ENCODE data around the gene CFAP20DC. TPM values are rescaled to one million over a fixed set of nuclear protein-coding genes. Genes with fewer than 3 reads are reported as not detected.
A peak's percentile ranks its signal among the peaks of the same experiment; 100 is the strongest.

CFAP20DC gene
- total RNA-seq, 1 donor from 2014 or later, result 5.1 TPM

DNA sequence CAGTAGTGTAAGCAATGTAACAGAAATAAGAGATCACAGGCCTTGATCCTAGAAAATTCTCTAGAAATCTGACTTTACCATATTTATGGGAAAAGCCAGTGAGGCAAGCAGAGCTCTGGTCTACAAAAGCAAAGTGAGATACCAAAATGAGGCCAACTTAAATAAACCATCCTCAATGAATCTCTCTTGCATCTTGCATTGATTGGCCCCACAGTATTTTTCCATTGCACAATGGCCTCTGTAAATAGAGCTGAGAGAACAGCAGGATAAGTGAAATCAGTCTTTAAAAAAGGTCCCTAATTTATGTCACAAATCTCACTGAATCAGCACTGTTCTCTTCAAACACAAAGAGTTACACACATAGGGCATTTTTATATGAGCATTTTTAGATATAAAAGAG, 8.9 kb downstream of the CFAP20DC start:
- no peak for DNase-seq (ENCODE audit: low read depth)
- TF ChIP-seq, protein P1, sequence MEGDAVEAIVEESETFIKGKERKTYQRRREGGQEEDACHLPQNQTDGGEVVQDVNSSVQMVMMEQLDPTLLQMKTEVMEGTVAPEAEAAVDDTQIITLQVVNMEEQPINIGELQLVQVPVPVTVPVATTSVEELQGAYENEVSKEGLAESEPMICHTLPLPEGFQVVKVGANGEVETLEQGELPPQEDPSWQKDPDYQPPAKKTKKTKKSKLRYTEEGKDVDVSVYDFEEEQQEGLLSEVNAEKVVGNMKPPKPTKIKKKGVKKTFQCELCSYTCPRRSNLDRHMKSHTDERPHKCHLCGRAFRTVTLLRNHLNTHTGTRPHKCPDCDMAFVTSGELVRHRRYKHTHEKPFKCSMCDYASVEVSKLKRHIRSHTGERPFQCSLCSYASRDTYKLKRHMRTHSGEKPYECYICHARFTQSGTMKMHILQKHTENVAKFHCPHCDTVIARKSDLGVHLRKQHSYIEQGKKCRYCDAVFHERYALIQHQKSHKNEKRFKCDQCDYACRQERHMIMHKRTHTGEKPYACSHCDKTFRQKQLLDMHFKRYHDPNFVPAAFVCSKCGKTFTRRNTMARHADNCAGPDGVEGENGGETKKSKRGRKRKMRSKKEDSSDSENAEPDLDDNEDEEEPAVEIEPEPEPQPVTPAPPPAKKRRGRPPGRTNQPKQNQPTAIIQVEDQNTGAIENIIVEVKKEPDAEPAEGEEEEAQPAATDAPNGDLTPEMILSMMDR (conservative IDR thresholded peaks at IDR 0.05; ENCODE audit: low read depth, low read length), result no peak
- no peak overlapping the region for H3K4me3 ChIP-seq (ENCODE audit: low read depth, low read length)

DNA sequence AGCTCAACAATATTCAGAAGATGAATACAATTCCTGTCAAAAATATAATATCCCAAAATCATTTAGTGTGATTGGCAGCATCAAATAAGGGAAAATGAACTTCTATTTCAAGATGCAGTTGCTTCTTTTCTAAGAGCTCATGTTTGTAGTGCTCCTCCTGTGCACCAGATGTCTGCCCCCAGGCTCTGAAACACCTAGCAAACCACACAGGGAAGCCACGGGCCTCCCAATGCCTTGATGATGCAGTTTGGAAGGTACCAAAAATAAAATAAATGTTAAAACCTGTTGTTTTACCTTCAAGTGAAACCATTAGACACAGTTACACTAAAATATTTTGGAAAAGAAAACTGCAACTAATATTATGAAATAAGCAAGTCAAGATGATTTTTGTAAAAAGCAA, 22.2 kb downstream of the CFAP20DC start:
- H3K4me3 ChIP-seq (ENCODE audit: low read depth, low read length), result no peak overlapping the region
- TF ChIP-seq, protein P1 (conservative IDR thresholded peaks at IDR 0.05; ENCODE audit: low read depth, low read length), result no peak
- no peak for DNase-seq (ENCODE audit: low read depth)

DNA sequence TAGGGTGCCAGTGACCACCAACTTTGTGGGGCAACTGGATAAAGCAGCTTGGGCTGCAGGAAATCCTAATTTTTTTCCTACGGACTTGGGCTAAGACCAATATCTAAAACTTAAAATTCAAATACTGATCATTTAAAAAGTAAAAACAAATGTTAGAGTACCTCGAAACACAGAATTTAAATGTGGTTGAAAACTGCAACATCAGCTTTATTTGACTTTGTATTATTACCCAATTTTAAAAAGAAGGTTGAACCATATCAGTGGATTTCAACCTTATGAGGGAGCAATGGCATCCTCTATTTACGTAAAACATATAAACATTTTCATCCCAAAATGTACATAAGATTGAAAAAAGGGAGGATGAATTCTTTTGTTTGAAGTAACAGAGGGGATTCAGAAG, 26.2 kb downstream of the CFAP20DC start:
- H3K4me3 ChIP-seq (ENCODE audit: low read depth, low read length), result no peak overlapping the region
- DNase-seq (ENCODE audit: low read depth), result no peak
- TF ChIP-seq, protein P1 (conservative IDR thresholded peaks at IDR 0.05; ENCODE audit: low read depth, low read length), result no peak

DNA sequence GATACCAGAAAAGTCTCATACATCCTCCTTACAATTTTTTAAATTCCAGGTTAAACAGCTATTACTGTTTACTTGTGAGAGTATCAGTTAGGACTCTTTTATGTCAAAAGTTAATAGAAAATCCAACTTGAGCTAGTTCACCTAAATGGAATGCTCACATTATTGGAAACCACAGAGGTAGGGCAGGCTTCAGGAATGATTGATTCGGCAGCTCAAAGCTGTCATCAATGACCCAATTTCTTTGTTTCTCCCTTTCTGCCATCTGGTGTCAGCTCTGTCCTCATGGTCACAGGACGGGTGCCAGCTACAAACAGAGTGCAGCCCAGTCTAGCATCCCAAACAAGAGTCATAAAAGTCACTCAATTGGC, 32.2 kb downstream of the CFAP20DC start:
- TF ChIP-seq, protein P1 (conservative IDR thresholded peaks at IDR 0.05; ENCODE audit: low read depth, low read length), result peak; percentile 45
- H3K4me3 ChIP-seq (ENCODE audit: low read depth, low read length), result peak overlapping the region; percentile 27
- DNase-seq (ENCODE audit: low read depth), result peak; percentile 96

DNA sequence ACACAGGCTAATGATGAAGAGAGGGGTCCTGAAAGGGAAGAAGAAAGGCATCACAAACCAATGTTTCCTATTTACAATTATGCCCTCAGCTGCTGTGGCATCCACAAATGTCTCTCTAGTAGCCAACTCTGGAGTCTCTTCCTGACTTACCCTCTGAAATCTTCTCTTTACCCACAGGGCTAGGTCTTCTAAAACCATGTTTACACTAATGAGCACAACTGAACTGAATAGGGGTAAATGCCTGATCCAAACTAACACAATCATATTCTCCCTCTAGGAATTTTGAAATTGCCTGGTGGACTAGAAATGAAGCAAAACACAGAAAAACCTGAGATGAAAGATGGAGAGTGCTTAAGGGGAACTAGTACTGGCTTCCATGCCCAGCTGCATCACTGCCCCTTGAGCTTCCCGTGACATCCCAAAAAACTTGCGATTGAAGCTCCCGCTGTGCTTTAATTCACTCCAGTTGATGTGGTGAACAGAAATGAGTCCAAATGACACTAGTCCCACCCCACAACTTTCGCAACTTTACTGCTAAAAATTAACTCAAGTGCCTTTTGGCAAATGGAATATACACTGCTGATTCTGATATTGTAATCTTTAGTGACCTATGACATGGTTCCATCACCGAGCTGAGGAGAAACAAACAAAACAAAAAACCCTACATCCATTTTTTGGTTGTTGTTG, 32.8 kb downstream of the CFAP20DC start:
- DNase-seq (ENCODE audit: low read depth), result peak; percentile 93
- peak overlapping the region; percentile 27 for H3K4me3 ChIP-seq (ENCODE audit: low read depth, low read length)
- TF ChIP-seq, protein P1 (conservative IDR thresholded peaks at IDR 0.05; ENCODE audit: low read depth, low read length), result no peak

DNA sequence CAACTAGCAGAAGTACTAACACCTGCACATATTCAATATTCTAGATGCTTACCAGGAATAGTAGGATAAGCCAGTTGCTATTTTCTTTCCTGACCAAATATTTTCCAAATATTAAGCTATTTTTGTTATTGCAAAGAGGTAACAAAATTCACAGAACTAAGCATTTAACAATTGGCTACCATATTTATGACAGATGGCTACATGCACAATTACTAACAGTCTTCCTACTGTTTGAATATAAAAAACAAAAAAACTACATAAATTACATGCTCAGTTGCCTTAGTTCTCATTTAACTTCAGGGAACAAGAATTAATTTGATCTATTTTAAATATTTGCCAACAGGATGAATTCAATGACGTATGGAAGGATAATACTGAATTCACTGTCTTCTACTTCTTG, 36.2 kb downstream of the CFAP20DC start:
- DNase-seq (ENCODE audit: low read depth), result no peak
- TF ChIP-seq, protein P1 (conservative IDR thresholded peaks at IDR 0.05; ENCODE audit: low read depth, low read length), result no peak
- H3K4me3 ChIP-seq (ENCODE audit: low read depth, low read length), result no peak overlapping the region

Data from epithelial cell of proximal tubule (primary cell).